Activated CD4-positive, alpha-beta T cell treated with anti-CD3 and anti-CD28 coated beads for 48 hours (primary cell): ENCODE measurements around the gene KRTAP10-2.
A peak's percentile ranks its signal among the peaks of the same experiment; 100 is the strongest.
"Not testable (repeated sequence)": the region's sequence is repeated elsewhere in the genome, so short reads cannot be mapped to it uniquely, and the experiment has no call there.

ENCODE experiments used
- DNase-seq: peaks from one replicate; pipeline ENCODE4 v3.0.0-alpha.2; 2020

The KRTAP10-2 gene

DNA sequence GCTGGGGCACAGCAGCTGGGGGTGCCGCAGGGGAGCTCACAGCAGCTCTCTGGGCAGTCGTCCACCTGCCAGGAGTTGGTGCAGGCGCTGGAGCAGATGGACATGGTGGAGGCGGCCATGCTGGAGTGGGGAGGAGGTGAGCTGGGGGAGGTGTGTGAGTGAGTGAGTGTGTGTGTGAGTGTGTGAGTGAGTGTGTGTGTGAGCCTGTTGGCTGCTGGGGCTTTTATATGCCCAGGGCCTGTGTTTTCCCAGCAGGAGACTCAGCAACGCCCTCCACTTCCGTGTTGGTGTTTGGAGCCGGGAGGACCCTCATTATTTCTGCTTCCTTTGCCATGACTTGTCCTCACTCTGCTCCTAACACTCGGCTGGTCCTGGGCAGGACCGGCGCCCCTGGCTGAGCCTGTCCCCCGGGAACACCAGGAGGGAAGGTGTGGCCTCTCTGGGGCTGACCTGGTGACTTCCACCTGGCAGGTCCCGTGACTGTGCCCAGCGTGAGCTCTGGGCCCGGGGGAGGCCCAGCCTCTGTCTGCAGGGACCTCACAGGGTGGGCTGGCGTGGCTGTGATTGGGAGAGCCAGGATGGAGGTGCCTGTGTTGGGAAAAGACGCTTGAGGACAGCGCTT lies at the start of gene KRTAP10-2:
Gene KRTAP10-2, minus strand, starts transcription at position 166 of the 622 bp plus-strand sequence. Its CDS starts 47 bp downstream, at position 119.
- no peak for DNase-seq

GRCh38 chr21:44601091-44601490 lies 49.8 kb upstream of the KRTAP10-2 start:
- DNase-seq = not testable (repeated sequence)

GRCh38 chr21:44600118-44600978 lies 49.0 kb upstream of the KRTAP10-2 start, which contains the start of gene KRTAP10-7:
Gene KRTAP10-7 (plus strand): TSS chr21:44600597. CDS start chr21:44600622, 25 bp downstream.
- DNase-seq = not testable (repeated sequence)

DNA sequence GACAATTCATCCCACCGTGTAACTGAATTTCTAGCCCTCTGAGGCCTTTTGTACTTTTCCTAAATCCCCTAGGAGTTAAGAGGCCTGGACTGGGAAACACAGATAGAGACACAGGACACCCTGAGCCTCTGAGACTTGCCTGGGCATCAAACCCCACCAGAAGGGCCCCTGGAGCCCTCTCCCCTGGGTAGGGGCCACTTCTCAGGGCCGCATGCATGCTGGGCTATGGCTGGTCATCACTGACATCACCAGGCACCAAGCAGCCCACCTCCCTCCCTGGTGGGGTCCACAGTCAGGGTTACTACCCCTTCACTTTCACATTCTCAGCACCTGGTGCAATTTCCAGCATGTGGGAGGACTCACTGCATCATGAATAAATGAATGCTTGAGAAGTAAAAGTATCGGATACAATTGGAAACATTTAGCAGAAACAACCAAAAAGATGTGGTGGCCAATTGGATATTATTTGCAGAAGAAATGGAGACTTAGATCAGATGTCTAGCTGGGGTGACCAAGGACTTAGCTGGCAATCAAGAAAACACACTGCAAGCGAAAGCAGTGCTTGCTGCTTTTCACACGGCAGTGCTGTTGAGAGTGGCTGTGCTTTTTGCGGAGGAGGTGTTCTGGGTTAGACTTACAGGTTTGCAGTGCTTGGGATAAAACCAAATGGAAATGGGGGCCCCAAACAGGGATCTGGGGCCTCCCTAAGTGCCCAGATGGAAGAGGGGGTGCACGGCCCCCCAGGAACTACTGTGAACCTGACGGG lies 48.1 kb upstream of the KRTAP10-2 start:
- DNase-seq = no peak

DNA sequence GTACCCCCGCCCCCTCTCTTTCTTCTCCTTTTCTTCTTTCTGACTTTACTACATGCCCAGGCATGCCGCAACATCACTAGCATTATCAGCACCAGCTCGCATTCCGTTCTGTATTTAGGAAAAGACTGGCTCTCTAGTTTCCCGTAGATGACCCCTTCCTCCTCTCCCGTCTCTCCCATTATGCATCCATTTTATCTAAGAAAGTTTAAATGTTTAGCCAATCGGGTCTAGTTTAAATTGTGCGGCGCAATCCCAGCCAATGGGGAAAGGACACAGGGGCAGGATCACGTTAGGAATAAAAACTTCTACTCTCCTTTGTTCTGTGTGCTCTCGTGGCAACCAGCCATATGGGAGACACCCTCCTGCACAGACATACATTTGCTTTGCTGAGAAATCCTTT lies 46.8 kb upstream of the KRTAP10-2 start:
- DNase-seq = no peak

GRCh38 chr21:44596068-44596725 lies 44.9 kb upstream of the KRTAP10-2 start:
- DNase-seq = no peak

- DNase-seq = no peak
Observed at GRCh38 chr21:44595524-44595923, 44.2 kb upstream of the KRTAP10-2 start.

DNA sequence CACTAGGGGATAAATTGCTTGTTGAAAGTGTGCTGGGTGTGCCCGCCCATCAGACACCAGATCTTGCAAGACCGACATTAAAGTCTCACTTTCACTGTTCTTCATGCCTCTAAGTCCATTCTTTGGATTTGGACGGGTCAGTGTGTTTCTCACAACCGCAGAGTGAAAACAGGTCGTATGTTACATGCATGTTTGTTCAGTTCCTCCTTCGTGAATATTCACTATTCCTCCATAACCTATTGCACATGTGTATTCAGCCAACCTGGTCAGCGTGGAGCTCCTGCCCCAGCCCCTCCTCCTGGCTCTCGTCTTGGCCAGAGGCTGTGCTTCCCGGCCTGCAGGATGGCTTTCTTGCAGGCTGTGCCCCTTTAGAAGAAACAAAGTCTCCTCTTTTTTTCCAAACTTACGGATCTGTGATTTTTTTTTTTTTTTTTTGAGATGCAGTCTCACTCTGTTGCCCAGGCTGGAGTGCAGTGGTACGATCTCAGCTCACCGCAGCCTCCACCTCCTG lies 43.2 kb upstream of the KRTAP10-2 start:
- DNase-seq = no peak

DNA sequence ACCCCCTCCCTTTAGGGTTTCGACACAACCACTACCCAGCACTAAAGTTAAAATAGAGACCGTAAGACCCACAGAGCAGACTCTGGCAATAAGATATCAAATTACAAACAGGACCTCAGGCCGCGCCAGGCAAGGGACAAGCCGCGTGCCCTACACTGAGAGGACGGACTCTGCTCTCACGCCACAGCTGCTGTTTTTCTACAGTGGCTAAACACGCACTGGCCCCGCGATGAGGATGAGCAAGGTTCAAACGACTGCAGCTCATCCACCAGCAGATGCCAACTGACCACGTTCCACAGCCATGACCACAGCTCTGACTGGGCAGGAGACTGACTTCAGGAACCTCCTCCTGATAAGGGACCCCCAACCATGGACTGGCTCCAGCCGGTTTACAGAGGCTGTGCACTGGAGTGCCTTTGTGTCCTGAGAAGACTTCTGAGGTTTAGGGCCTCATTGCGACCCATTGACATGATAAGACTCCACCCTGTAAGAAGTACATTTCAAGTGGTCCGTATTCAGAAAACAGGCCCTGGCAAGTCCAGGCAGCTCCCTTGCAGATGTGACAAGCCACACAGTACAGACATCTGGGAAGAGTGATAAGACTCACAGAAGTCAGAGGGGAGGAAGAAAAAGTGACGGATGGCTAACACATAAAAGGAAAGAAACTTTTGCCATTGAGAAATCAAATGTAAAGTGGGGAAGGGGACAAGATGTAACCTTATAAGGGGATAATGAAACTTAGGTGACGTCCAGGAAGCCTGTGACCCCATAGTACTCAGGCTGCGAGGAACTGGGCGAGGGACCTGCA lies 42.5 kb upstream of the KRTAP10-2 start:
- DNase-seq = no peak

- no peak for DNase-seq
Observed at GRCh38 chr21:44592446-44593311, 41.4 kb upstream of the KRTAP10-2 start, which contains the start of gene KRTAP10-6. Gene KRTAP10-6 (minus strand): TSS chr21:44592505. CDS start chr21:44592484, 21 bp downstream.

- not testable (repeated sequence) for DNase-seq
Observed at GRCh38 chr21:44591801-44592130, 40.5 kb upstream of the KRTAP10-2 start.

DNA sequence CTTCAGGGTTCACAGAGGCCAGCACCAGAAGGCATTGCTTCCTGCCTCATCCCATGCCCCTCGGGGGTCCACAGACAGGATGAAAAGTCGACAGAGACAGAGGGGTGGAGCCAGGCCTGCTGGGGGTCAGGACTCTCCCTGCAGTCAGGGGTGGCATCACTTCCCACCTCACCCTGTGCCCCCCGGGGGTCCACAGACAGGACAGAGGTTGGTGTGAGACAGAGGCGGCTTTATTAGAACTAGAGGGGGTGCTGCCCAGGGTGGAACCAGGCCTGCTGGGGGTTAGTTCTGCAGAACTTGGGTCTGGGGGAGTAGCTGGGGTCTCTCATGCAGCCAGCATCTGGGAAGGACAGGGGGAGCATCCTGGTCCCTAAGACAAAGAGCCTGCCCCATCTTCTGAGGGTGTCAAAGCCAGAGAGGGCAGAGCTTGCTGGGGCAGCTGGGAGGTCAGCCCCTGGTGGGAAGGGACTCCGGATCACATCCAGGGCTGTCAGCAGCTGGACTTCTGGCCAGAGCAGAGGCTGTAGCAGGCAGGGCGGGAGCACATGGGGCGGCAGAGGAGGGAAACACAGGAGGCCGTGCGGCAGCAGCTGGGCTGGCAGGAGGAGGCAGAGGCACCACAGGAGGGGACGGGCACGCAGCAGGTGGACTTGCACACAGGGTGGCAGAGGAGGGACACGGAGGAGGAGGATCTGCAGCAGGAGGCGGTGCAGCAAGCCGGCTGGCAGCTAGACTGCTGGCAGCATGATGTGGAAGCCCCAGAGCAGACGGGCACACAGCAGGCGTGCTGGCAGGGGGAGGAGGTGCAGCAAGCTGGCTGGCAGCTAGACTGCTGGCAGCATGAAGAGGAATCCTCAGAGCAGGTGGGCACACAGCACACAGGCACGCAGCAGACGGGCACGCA lies 39.8 kb upstream of the KRTAP10-2 start:
- not testable (repeated sequence) for DNase-seq

GRCh38 chr21:44590311-44590721 lies 39.0 kb upstream of the KRTAP10-2 start:
- no peak for DNase-seq

DNA sequence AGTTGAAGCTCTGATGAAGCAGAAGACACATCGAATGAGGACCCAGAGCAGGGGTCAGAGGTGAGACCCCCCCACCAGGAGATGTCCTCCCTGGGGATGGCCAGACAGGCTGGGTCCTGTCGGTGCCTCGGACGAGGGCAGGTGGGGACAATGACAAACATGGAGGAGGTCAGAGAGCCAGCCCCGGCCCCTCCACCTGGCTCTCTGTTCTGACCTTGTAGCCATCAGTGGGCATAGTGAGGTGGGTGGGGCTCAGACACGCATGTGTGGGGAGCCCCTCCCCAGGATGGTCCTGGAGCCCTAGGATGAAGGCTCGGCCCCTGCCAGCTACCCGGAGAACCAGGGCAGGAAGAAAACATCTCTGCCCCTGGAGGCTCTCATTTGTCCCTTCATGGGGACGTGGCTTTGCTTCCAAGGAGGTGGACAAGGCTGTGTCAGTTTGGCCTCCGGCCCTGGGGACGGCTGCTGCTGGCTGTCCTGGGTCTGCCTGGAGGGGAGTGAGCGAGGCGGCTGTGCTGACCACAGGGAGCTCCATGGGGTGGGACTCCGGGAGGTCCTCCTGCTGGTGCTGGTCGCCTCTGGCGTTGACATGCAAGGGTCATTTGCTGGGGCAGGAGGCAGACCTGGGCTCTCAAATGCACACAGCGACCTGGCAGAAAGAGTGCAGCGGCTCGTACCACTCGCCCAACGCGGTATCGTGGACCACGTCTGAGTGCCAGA lies 38.4 kb upstream of the KRTAP10-2 start:
- no peak for DNase-seq

GRCh38 chr21:44589094-44589493 lies 37.8 kb upstream of the KRTAP10-2 start:
- DNase-seq = no peak

DNA sequence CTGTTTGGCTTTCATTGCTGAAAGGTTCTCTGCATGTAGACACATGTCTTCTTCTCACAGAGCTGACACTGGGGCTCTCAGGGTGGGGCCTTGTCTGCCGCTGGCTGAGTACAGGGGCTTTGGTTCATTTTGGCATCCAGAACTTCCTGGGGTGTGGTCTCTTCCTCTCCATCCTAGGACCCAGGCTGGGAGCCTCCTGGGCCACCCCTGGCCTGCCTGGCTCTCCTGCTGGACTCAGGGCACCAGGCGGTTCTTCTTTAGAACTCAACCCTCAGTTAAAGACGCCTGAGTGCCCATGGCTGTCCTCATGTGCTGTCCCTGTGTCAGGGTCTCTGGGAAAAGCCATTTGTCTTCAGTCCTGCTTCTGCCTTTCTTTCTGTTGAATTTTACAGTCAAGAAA lies 34.6 kb upstream of the KRTAP10-2 start:
- DNase-seq = no peak

- DNase-seq = peak; percentile 49
Observed at GRCh38 chr21:44583800-44584147, 32.5 kb upstream of the KRTAP10-2 start.

- DNase-seq = no peak
Observed at GRCh38 chr21:44583089-44583799, 31.9 kb upstream of the KRTAP10-2 start.
